HepG2 (cell line): ENCODE data around the gene ACSM6. TPM values are rescaled to one million over a fixed set of nuclear protein-coding genes. Genes with fewer than 3 reads are reported as not detected.
A peak's percentile ranks its signal among the peaks of the same experiment; 100 is the strongest.

Experiments used
- AKNA ChIP-seq: sonication (generic); formaldehyde crosslinking; IDR thresholded peaks from 2 replicates; pipeline ENCODE4 v1.4.0; 2020; ENCODE audit warnings: missing genetic modification reagents, borderline replicate concordance
- FOXO1 ChIP-seq: sonication (generic); formaldehyde crosslinking; IDR thresholded peaks from 2 replicates; pipeline ENCODE4 v1.4.0; 2020; ENCODE audit warnings: missing genetic modification reagents
- FOXO4 ChIP-seq: sonication (generic); formaldehyde crosslinking; conservative IDR thresholded peaks from 2 replicates; pipeline ENCODE4 v1.8.1; 2023; ENCODE audit warnings: missing genetic modification reagents
- NCOA2 ChIP-seq: sonication (generic); formaldehyde crosslinking; IDR thresholded peaks from 2 replicates; pipeline ENCODE4 v1.8.0; 2022; ENCODE audit warnings: inconsistent platforms
- NFKB2 ChIP-seq: sonication (generic); formaldehyde crosslinking; IDR thresholded peaks from 2 replicates; pipeline ENCODE4 v1.4.0; 2020; ENCODE audit warnings: missing genetic modification reagents, borderline replicate concordance
- NR2F6 ChIP-seq, 2 experiments: IDR thresholded peaks; 2 replicates each; pipeline ENCODE4 v1.6.1; 2016; ENCODE audit warnings: antibody characterized with exemption in 1 of 2, mild to moderate bottlenecking in 1 of 2
- ONECUT2 ChIP-seq: sonication (generic); formaldehyde crosslinking; IDR thresholded peaks from 2 replicates; pipeline ENCODE4 v1.4.0; 2020; ENCODE audit warnings: missing genetic modification reagents
- PTBP1 ChIP-seq: fragments of 200-400 bp; formaldehyde crosslinking; IDR thresholded peaks from 2 replicates; pipeline ENCODE4 v1.6.1; 2018; ENCODE audit warnings: low read length, low read depth; ENCODE audit not compliant: poor library complexity, severe bottlenecking
- REXO4 ChIP-seq: sonication (generic); formaldehyde crosslinking; IDR thresholded peaks from 2 replicates; pipeline ENCODE4 v1.8.0; 2022; ENCODE audit warnings: missing genetic modification reagents, mild to moderate bottlenecking, borderline replicate concordance
- RFXAP ChIP-seq: sonication (generic); formaldehyde crosslinking; IDR thresholded peaks from 2 replicates; pipeline ENCODE4 v1.4.0; 2020; ENCODE audit warnings: missing genetic modification reagents, borderline replicate concordance
- SETDB1 ChIP-seq: sonication (generic); formaldehyde crosslinking; IDR thresholded peaks from 2 replicates; pipeline ENCODE4 v1.5.1; 2020; ENCODE audit warnings: missing genetic modification reagents, mild to moderate bottlenecking, borderline replicate concordance
- SOX13 ChIP-seq, 3 experiments: fragments of 450-650 bp in 1 of 3; sonication (generic) in 1 of 3; formaldehyde crosslinking in 1 of 3; IDR thresholded peaks in 2 of 3; conservative IDR thresholded peaks in 1 of 3; 2 replicates each; pipeline versions ENCODE4 v1.5.0 to v1.6.1; 2016 to 2020; ENCODE audit warnings: antibody characterized with exemption in 1 of 3, mild to moderate bottlenecking in 1 of 3, missing compliant biosample characterization in 1 of 3, missing genetic modification reagents in 1 of 3, moderate library complexity in 1 of 3
- THAP11 ChIP-seq: IDR thresholded peaks from 2 replicates; pipeline ENCODE4 v1.6.1; 2016; ENCODE audit warnings: missing biosample characterization, missing genetic modification reagents
- ZNF207 ChIP-seq: fragments of 450-650 bp; IDR thresholded peaks from 2 replicates; pipeline ENCODE4 v1.6.1; 2016; ENCODE audit warnings: antibody characterized with exemption, borderline replicate concordance
- ZNF460 ChIP-seq: sonication (generic); formaldehyde crosslinking; IDR thresholded peaks from 2 replicates; pipeline ENCODE4 v1.5.1; 2020; ENCODE audit warnings: missing genetic modification reagents, mild to moderate bottlenecking, borderline replicate concordance
- ZNF512B ChIP-seq: sonication (generic); formaldehyde crosslinking; IDR thresholded peaks from 2 replicates; pipeline ENCODE4 v1.5.1; 2020; ENCODE audit warnings: missing genetic modification reagents, mild to moderate bottlenecking, borderline replicate concordance
- ZNF576 ChIP-seq: sonication (generic); formaldehyde crosslinking; IDR thresholded peaks from 2 replicates; pipeline ENCODE4 v1.4.0; 2020; ENCODE audit warnings: mild to moderate bottlenecking, missing genetic modification reagents
- ZNF619 ChIP-seq: sonication (generic); formaldehyde crosslinking; IDR thresholded peaks from 2 replicates; pipeline ENCODE4 v1.4.0; 2020; ENCODE audit warnings: mild to moderate bottlenecking, missing genetic modification reagents
- polyA plus RNA-seq, 8 experiments: library from polyadenylated mRNA; depleted of rRNA in 3 of 8; stranded (reverse) in 7 of 8; unstranded in 1 of 8; fragments of >200 nt; fragmentation: Illumina TruSeq in 4 of 8; extraction: Trizol in 4 of 8; gene quantifications; 2 replicates each; pipeline versions ENCODE4 v1.2.1 to v1.2.3, GENCODE V29; 2011 to 2016; ENCODE audit warnings: low read depth in 4 of 8, missing spikeins in 1 of 8, mixed read lengths in 1 of 8; ENCODE audit not compliant: insufficient read depth in 1 of 8
- total RNA-seq, 5 experiments: library from RNA; depleted of rRNA; stranded (reverse); fragments of >200 nt; fragmentation: Illumina TruSeq; extraction: Trizol; gene quantifications; 2 replicates each; pipeline ENCODE4 v1.2.3, GENCODE V29; 2016; ENCODE audit warnings: low read depth in 1 of 5

The ACSM6 gene
- total and polyA plus RNA-seq, 2 of the 13 experiments (the other 11 are each of a cell fraction or from before 2014, with no cell fraction given): not detected

GRCh38 chr10:95177429-95177828 lies 16.6 kb upstream of the ACSM6 start (continued):
- TF ChIP-seq SETDB1 (CRISPR knock-in tag) (no peak), NFKB2 (CRISPR knock-in tag) (no peak), FOXO4 (CRISPR knock-in tag) (no peak), ZNF460 (no peak), NCOA2 (CRISPR knock-in tag) (0 out of 2 replicates have a peak, but pooled peaks have one; percentile 39), ZNF619 (CRISPR knock-in tag) (no peak), ZNF512B (CRISPR knock-in tag) (no peak), RFXAP (CRISPR knock-in tag) (peak; percentile 67; the same call in 1 of the 2 replicates), NR2F6 (IDR thresholded peaks at IDR 0.05) (no peak), NR2F6 (CRISPR knock-in tag; IDR thresholded peaks at IDR 0.05) (no peak), PTBP1 (no peak), THAP11 (CRISPR knock-in tag) (no peak), FOXO1 (CRISPR knock-in tag) (no peak), SOX13 (IDR thresholded peaks at IDR 0.05) (no peak), SOX13 (CRISPR knock-in tag; conservative IDR thresholded peaks at IDR 0.05 in 1 of 2, IDR thresholded peaks at IDR 0.05 in 1 of 2) (peak in 1 of 2 experiments; percentile 15; a peak in 1 of 4 replicates), ZNF576 (CRISPR knock-in tag) (no peak), REXO4 (no peak), ZNF207 (no peak), ONECUT2 (CRISPR knock-in tag) (peak; percentile 51; the same call in 1 of the 2 replicates), AKNA (CRISPR knock-in tag) (no peak)
